HG03159 (cell line): ENCODE measurements around the gene ARL5C.
"Not testable (repeated sequence)": the region's sequence is repeated elsewhere in the genome, so short reads cannot be mapped to it uniquely, and the experiment has no call there.

Source experiments
- ATAC-seq: cut with Tn5 transposase; IDR thresholded peaks from one replicate; pipeline ENCODE4 v1.9.1; 2021; ENCODE audit warnings: mild to moderate bottlenecking, moderate library complexity; ENCODE audit not compliant: unreplicated experiment

Gene ARL5C

GRCh38 chr17:39168503-39168902 is 2.5 kb upstream of the ARL5C start:
- not testable (repeated sequence) for ATAC-seq

GRCh38 chr17:39167476-39167875 is 1.5 kb upstream of the ARL5C start:
- ATAC-seq = no peak

- no peak for ATAC-seq
Measured at GRCh38 chr17:39166437-39167335, 725 bp upstream of the ARL5C start.

- no peak for ATAC-seq
Measured at GRCh38 chr17:39165178-39165840, 652 bp downstream of the ARL5C start.

- peak; percentile 80 for ATAC-seq
Measured at GRCh38 chr17:39164675-39165143, 1.3 kb downstream of the ARL5C start.

- ATAC-seq = no peak
Measured at GRCh38 chr17:39161962-39162361, 4.0 kb downstream of the ARL5C start.

- ATAC-seq = no peak
Measured at GRCh38 chr17:39158623-39159022, 7.3 kb downstream of the ARL5C start.

- ATAC-seq = no peak
Measured at GRCh38 chr17:39156491-39156890, 9.5 kb downstream of the ARL5C start.

- no peak for ATAC-seq
Measured at GRCh38 chr17:39155654-39156053, 10.3 kb downstream of the ARL5C start.

GRCh38 chr17:39153599-39154051 is 12.3 kb downstream of the ARL5C start:
- peak; percentile 59 for ATAC-seq

GRCh38 chr17:39151943-39152818 is 13.8 kb downstream of the ARL5C start:
- ATAC-seq = no peak

- ATAC-seq = no peak
Measured at GRCh38 chr17:39151150-39151942, 14.6 kb downstream of the ARL5C start, which contains the start of gene PLXDC1. TSS of gene PLXDC1 (minus strand) at chr17:39151637. CDS start at chr17:39151437, 200 bp downstream.

GRCh38 chr17:39150795-39151149 is 15.2 kb downstream of the ARL5C start:
- ATAC-seq = no peak

GRCh38 chr17:39150104-39150634 is 15.8 kb downstream of the ARL5C start:
- no peak for ATAC-seq

- no peak for ATAC-seq
Measured at GRCh38 chr17:39147221-39148185, 18.5 kb downstream of the ARL5C start.

GRCh38 chr17:39146273-39146672 is 19.7 kb downstream of the ARL5C start:
- no peak for ATAC-seq

GRCh38 chr17:39145143-39145542 is 20.8 kb downstream of the ARL5C start:
- no peak for ATAC-seq

GRCh38 chr17:39144416-39144840 is 21.5 kb downstream of the ARL5C start:
- no peak for ATAC-seq
